Inferior parietal cortex (tissue), 1 donor: ENCODE results near the gene PTGR3.

Experiments used
- DNase-seq: peaks from one replicate; pipeline ENCODE4 v3.0.0-alpha.2; 2016; ENCODE audit errors: extremely low spot score

The PTGR3 gene

GRCh38 chr18:75215663-75216062 is 6.7 kb upstream of the PTGR3 start:
- DNase-seq: no peak

GRCh38 chr18:75214766-75215510 is 6.0 kb upstream of the PTGR3 start:
- DNase-seq: no peak

GRCh38 chr18:75214332-75214690 is 5.4 kb upstream of the PTGR3 start:
- no peak for DNase-seq

- no peak for DNase-seq
These were observed 4.8 kb upstream of the PTGR3 start for GRCh38 chr18:75213611-75214331.

GRCh38 chr18:75212751-75213090 is 3.8 kb upstream of the PTGR3 start:
- no peak for DNase-seq

- DNase-seq: no peak
These were observed 3.2 kb upstream of the PTGR3 start for GRCh38 chr18:75211953-75212750.

- DNase-seq: no peak
These were observed 2.6 kb upstream of the PTGR3 start for GRCh38 chr18:75211626-75211952.

- DNase-seq: no peak
These were observed 2.2 kb upstream of the PTGR3 start for GRCh38 chr18:75211002-75211621.

GRCh38 chr18:75210274-75211001 is 1.5 kb upstream of the PTGR3 start, which contains the start of gene TSHZ1:
Gene TSHZ1 (plus strand): TSS chr18:75210797. CDS start chr18:75211877, 1,080 bp downstream.
- DNase-seq: peak; percentile 77

- DNase-seq: no peak
These were observed 966 bp upstream of the PTGR3 start for GRCh38 chr18:75209951-75210258.

GRCh38 chr18:75208836-75209128 is 157 bp downstream of the PTGR3 start:
- DNase-seq: no peak

GRCh38 chr18:75208155-75208835 is 644 bp downstream of the PTGR3 start:
- no peak for DNase-seq

- no peak for DNase-seq
These were observed 1.4 kb downstream of the PTGR3 start for GRCh38 chr18:75207310-75208154.

- no peak for DNase-seq
These were observed 2.3 kb downstream of the PTGR3 start for GRCh38 chr18:75206452-75207309.

- no peak for DNase-seq
These were observed 3.3 kb downstream of the PTGR3 start for GRCh38 chr18:75205514-75206132.

- no peak for DNase-seq
These were observed 4.0 kb downstream of the PTGR3 start for GRCh38 chr18:75204732-75205513.

GRCh38 chr18:75204269-75204731 is 4.6 kb downstream of the PTGR3 start:
- no peak for DNase-seq
